Activated CD8-positive, alpha-beta memory T cell treated with anti-CD3 and anti-CD28 coated beads for 1 hour (primary cell): ENCODE results near the gene SORCS2.

Source experiments
- DNase-seq, 2 donors: peaks; one replicate each; pipeline ENCODE4 v3.0.0-alpha.2; 2020; ENCODE audit warnings: low read depth in 1 of 2; ENCODE audit errors: extremely low read depth in 1 of 2

SORCS2 gene

GRCh38 chr4:7185487-7186030, 6.8 kb upstream of the SORCS2 start:
- no peak for DNase-seq

DNA sequence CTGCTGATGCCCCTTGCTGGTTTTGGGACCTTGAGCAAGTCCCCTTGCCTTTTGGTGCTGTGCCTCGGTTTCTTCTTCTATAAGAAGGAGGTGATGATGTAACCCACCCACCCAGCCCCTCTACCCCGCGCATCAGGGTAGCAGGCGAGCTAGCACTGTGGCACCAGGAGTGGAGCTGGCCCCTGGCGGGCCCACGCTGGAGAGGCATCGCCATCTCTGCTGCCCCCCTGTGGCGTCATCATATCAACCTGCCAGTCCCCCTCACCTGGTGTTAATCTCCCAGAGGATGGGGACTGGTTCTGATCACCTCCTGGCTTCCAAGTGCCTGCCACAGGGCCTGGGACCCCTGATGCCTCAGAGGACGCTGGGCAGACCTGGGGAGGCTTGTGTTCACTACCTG, 6.3 kb upstream of the SORCS2 start:
- DNase-seq, result no peak

- no peak for DNase-seq
Observed at GRCh38 chr4:7186516-7187167, 5.7 kb upstream of the SORCS2 start.

DNA sequence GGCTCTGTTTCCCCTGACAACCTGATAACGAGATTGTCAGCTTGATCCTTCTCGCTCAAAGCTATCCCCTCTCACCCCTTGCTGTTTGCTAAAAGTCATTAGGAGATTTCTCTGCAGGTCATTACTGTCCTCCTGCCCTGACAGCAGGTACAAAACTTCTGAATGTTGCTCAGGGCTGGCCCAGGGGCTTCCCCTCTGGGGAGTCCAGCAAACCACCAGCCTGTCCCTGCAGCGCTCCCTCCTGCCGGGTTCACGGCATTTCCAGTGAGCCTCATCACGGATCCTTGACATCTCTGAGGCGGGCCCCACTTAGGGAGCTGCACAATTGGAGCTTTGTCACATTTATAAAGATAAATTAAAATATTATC, 5.2 kb upstream of the SORCS2 start:
- DNase-seq, result no peak

GRCh38 chr4:7187691-7188090, 4.6 kb upstream of the SORCS2 start:
- no peak for DNase-seq

DNA sequence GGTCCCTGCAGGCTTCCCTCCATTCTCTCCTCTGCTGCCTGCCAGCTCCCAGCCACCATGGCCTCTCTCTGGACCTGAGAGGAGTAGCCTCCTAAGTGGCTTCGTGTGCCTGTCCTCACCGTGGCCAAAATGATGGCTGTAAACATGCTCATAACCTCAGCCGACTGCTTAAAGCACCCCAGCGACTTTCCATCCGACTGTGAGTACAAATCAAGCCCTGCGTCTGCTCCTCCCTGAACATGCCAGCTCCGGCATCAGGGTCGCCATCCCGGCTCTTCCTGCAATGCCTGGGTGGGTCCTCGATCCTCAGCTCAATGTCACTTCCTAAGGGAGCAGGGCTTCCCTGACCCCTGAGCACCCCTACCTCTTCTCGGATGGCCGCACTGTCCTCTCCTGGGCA, 3.3 kb upstream of the SORCS2 start:
- no peak for DNase-seq

DNA sequence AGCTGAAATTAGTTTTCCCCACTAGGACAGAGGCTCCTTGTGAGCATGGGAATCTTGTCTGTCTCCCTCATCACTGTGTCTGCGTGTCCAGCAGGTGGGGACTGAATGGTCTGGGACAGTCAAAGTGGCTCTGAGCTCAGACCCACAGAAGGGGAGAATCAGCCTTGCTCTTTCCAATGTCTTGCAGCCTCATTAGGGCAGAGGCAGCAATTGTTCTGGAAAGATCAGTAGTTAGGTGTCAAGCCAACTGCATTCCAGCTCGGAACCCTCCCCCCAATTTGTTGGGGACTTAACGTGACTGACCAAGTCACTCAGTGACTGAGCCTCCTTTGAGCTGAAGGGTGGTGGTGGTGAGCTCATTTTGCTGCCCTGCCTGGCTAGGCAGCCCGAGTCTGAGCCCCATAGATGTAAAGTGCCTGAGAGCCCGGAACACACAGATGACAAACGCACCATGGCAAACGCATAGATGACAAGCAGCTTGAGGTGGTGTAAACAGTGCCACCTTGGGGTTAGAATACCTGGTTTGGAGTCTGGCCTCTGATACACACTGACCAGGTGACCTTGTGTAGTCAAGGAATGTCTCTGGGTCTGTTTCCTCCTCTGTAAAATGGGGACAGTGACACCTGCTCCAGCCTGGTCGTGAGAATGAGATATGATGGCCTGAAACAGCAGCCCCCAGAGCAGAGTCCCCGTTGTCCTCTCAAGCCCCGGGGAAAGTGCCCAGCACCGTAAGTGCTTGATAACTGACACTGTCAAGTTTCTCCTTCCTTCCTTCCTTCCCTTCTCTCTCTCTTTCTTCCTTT, 2.7 kb upstream of the SORCS2 start:
- no peak for DNase-seq

GRCh38 chr4:7190278-7190594, 2.1 kb upstream of the SORCS2 start:
- no peak for DNase-seq

- DNase-seq, result no peak
Observed at GRCh38 chr4:7190691-7191545, 1.4 kb upstream of the SORCS2 start.

DNA sequence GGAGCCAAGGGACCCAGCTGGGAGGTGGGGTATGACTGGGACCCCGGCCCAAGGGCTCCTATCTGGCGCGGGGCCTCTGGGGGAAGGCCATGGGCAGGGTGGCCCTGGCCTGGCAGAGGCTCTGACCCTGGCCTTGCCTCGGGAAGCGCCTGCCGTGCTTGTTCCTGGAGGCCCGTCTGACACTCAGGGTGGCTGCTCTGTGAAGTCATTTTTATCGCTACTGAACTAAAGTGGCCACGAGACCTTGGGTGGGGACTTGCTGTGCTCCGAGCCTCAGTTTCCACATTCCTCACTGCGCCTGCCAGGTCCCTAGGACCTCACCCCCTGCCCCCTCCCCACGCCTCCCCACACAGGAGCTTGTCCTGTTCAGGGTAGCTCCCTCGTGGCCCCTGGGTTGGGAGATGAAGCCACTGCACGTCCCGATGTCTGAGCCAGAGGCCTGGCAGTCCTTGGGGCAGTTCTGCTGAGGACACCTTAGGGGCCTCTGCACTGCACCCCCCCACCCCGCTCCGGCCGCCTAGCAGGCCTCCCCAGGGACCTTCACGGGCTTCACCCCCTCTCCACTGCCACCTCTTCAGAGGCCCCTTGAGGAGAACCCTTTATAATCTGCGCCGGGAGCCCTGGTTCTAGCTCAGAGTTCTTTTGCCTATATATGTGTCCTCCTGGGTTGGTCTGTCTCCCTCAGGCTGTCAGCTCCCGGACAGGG, 639 bp upstream of the SORCS2 start:
- no peak for DNase-seq

DNA sequence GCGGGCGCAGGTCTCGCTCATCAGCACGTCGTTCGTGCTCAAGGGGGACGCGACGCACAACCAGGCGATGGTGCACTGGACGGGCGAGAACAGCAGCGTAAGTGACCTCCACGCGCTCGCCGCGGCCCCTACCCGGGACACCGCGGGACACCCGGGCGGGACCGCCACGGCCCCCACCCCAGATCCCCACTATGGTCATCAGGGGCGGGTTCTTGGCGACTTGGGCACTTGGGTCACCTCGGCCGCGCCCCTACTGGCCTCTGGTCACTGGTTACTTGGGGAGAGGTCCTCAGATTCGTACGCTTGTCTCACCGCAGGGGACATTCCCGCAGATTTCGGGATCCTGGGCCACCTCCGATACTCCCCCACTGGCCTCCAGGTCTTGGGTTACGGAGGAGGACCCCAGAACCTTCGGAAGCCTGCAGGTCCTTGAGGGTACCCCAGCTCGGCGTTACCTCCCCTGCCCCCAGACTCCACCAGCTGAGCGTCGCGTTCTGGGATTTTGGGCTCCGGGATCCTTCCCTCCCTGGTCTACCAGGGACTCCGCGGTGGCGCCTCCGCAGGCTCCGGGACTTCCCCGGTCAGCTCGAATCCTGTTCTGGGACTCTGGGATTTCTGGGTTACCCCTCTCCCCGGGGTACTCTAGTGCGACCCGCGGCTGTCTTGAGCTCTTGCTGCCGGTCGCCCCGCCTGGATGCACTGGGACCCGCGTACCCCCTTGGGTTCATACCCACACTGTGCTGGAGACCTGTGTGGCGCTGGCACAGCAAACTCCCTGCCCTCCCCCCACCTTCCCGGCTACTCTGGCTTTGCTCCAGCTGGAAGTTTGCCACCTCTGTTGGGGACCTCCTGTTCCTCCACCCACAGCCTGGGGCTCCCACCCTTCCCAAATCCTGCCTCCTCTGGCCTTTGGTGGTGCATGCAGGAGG, 956 bp downstream of the SORCS2 start:
- no peak for DNase-seq

GRCh38 chr4:7194251-7195140, 2.2 kb downstream of the SORCS2 start:
- DNase-seq, result no peak

DNA sequence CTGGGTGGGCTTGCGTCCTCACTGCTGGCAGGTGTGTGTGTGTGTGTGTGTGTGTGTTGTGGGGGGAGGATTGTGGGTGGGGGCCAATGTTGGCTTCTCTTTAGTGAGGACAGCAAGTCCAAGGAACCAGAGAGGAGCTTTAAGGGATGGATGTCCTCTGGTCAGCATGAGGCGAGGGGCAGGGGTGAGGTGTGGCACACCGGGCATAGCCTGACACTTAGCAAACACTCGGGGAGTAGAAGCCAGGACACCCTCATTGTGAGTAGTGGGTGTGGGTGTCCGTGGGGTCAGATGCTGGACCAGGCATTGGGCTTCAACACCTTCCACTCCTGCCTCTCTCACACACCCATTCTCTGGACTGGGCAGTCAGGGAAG, 2.8 kb downstream of the SORCS2 start:
- no peak for DNase-seq

- no peak for DNase-seq
Observed at GRCh38 chr4:7195546-7196287, 3.4 kb downstream of the SORCS2 start.

DNA sequence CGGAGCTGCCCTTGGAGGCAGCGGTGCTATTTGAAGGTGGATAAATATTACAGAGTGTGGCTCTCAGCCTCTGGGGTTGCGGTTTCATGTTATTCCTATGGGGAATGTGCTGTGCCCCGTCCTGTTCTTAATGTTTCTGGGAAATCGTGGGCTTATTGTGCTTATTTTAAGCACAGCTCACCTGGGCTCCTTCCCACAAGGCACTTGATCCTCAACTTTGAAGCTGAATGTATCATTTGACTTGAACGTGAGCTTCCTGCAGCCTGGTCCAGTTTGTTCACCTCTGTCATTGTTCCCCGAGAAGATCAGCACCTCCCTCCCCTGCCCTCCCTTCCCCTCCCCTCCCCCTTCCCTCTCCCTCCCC, 3.9 kb downstream of the SORCS2 start:
- DNase-seq, result no peak

- DNase-seq, result no peak
Observed at GRCh38 chr4:7196736-7197135, 4.4 kb downstream of the SORCS2 start.

DNA sequence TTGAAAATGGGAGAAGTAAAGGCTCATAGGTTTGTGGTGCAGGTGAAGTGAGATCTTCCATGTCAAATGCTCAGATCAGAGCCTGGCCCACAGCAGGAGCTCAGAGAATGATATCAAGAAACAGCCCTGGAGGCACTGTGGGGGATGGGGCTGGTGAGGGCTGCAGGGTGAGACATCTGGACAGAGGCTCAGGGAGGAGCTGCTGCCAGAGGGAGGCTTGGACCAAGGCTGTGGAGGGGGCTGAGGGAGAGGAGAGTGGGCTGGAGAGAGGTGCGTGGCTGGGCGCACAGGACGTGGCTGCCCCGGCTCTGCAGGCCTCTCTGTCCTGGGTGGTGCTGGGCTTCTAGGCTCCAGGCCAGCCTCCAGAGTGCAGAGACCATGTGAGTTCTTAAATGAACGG, 5.6 kb downstream of the SORCS2 start:
- no peak for DNase-seq

GRCh38 chr4:7198440-7199128, 6.2 kb downstream of the SORCS2 start:
- no peak for DNase-seq
